ENCODE results near the gene PLCB1. TPM values are rescaled to one million over a fixed set of nuclear protein-coding genes. Genes with fewer than 3 reads are reported as not detected.

The PLCB1 gene
- total and polyA plus RNA-seq, 4 donors = 1.6 to 43.8 (median 6.1) TPM

GRCh38 chr20:8524101-8525016, 392.3 kb downstream of the PLCB1 start:
- Histone ChIP-seq H3K9me3 (ENCODE audit: control insufficient read depth in 4 of 4, insufficient read depth in 3 of 4, low read length in 3 of 4) (no peaks in the 10 kb centered on the region), H3K4me3 (no peak overlapping the region), H3K36me3 (ENCODE audit: control insufficient read depth in 4 of 4, insufficient read depth in 4 of 4, low read length in 4 of 4) (no peaks in the 10 kb centered on the region), H3K9ac (ENCODE audit: insufficient read depth in 1 of 2, low read length in 2 of 2) (no peak overlapping the region), H3K27me3 (ENCODE audit: control insufficient read depth in 3 of 3, insufficient read depth in 3 of 3, low read length in 2 of 3) (no peaks in the 10 kb centered on the region), H3K4me1 (ENCODE audit: control insufficient read depth in 5 of 5, insufficient read depth in 5 of 5, low read length in 5 of 5) (no peaks in the 10 kb centered on the region), H3K27ac (ENCODE audit: low read depth in 1 of 2, low read length in 1 of 2) (no peak overlapping the region)
- TF ChIP-seq CTCF (IDR thresholded peaks at IDR 0.05; ENCODE audit: control extremely low read depth, extremely low read depth) = no peak
- no peak for DNase-seq
- 57 to 59% methylated on average over 5 of the region's 5 CpGs for WGBS, 2 donors
- ATAC-seq (ENCODE audit: insufficient read depth, low FRiP score) = no peak

DNA sequence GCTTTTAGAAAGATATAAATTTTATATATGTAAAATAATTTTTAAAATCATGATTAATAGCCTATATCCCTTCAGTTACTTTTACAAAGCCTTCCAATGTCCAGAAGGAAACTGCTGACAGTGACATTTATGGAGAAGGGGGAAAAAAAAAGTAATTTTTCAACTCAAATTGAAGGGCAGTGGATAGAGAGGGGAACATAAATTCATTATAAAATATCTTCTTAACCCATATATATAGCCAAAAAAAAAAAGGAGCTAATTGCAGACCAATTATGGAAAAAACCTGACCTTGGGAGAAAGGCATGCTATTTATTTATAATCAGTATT, 392.9 kb downstream of the PLCB1 start:
- Histone ChIP-seq H3K9ac (ENCODE audit: insufficient read depth in 1 of 2, low read length in 2 of 2) (no peak overlapping the region), H3K27me3 (ENCODE audit: control insufficient read depth in 3 of 3, insufficient read depth in 3 of 3, low read length in 2 of 3) (no peaks in the 10 kb centered on the region), H3K36me3 (ENCODE audit: control insufficient read depth in 4 of 4, insufficient read depth in 4 of 4, low read length in 4 of 4) (no peaks in the 10 kb centered on the region), H3K27ac (ENCODE audit: low read depth in 1 of 2, low read length in 1 of 2) (no peak overlapping the region), H3K4me1 (ENCODE audit: control insufficient read depth in 5 of 5, insufficient read depth in 5 of 5, low read length in 5 of 5) (no peaks in the 10 kb centered on the region), H3K9me3 (ENCODE audit: control insufficient read depth in 4 of 4, insufficient read depth in 3 of 4, low read length in 3 of 4) (no peaks in the 10 kb centered on the region), H3K4me3 (no peak overlapping the region)
- DNase-seq (no peak), ATAC-seq (ENCODE audit: insufficient read depth, low FRiP score) (no peak)
- TF ChIP-seq CTCF (IDR thresholded peaks at IDR 0.05; ENCODE audit: control extremely low read depth, extremely low read depth) = no peak

GRCh38 chr20:8526610-8527009, 394.5 kb downstream of the PLCB1 start:
- H3K27me3 ChIP-seq (ENCODE audit: control insufficient read depth in 3 of 3, insufficient read depth in 3 of 3, low read length in 2 of 3) = no peaks in the 10 kb centered on the region
- WGBS, 2 donors = 89 to 93% methylated on average over 2 of the region's 2 CpGs
- H3K9me3 ChIP-seq (ENCODE audit: control insufficient read depth in 4 of 4, insufficient read depth in 3 of 4, low read length in 3 of 4) = no peaks in the 10 kb centered on the region
- no peak for DNase-seq
- H3K4me1 ChIP-seq (ENCODE audit: control insufficient read depth in 5 of 5, insufficient read depth in 5 of 5, low read length in 5 of 5) = no peaks in the 10 kb centered on the region
- no peak overlapping the region for H3K27ac ChIP-seq (ENCODE audit: low read depth in 1 of 2, low read length in 1 of 2)
- ATAC-seq (ENCODE audit: insufficient read depth, low FRiP score) = no peak
- H3K36me3 ChIP-seq (ENCODE audit: control insufficient read depth in 4 of 4, insufficient read depth in 4 of 4, low read length in 4 of 4) = no peaks in the 10 kb centered on the region
- H3K9ac ChIP-seq (ENCODE audit: insufficient read depth in 1 of 2, low read length in 2 of 2) = no peak overlapping the region
- TF ChIP-seq CTCF (IDR thresholded peaks at IDR 0.05; ENCODE audit: control extremely low read depth, extremely low read depth) = no peak
- H3K4me3 ChIP-seq = no peak overlapping the region
